Mesenchymal stem cell (in vitro differentiated cells and primary cell): ENCODE measurements around the gene PLK3.

Experiments used
- DNase-seq: peaks from one replicate; pipeline ENCODE4 v3.0.0-alpha.2; 2013
- H2AFZ ChIP-seq: one replicate; pipeline ENCODE4 v1.6.1; 2013; ENCODE audit warnings: low read depth, mild to moderate bottlenecking, control low read depth, inconsistent platforms, low read length, moderate library complexity
- H2AK5ac ChIP-seq: 2 replicates; pipeline ENCODE4 v1.6.1; 2013; ENCODE audit warnings: low read length, moderate library complexity, mild to moderate bottlenecking, inconsistent platforms; ENCODE audit not compliant: severe bottlenecking
- H2BK120ac ChIP-seq: one replicate; pipeline ENCODE4 v1.6.1; 2013; ENCODE audit warnings: low read depth, mild to moderate bottlenecking, inconsistent platforms, low read length, moderate library complexity
- H2BK12ac ChIP-seq, 2 experiments: one replicate each; pipeline ENCODE4 v1.6.1; 2013; ENCODE audit warnings: inconsistent platforms in 2 of 2, low read length in 2 of 2, mild to moderate bottlenecking in 2 of 2, moderate library complexity in 2 of 2, control low read depth in 1 of 2
- H2BK15ac ChIP-seq: one replicate; pipeline ENCODE4 v1.6.1; 2013; ENCODE audit warnings: mild to moderate bottlenecking, low read depth, inconsistent platforms; ENCODE audit not compliant: poor library complexity, severe bottlenecking
- H2BK5ac ChIP-seq: 2 replicates; pipeline ENCODE4 v1.6.1; 2013; ENCODE audit warnings: low read depth, mild to moderate bottlenecking, low read length, control low read depth, inconsistent platforms; ENCODE audit not compliant: poor library complexity, severe bottlenecking
- H3K14ac ChIP-seq, 2 experiments: one replicate each; pipeline ENCODE4 v1.6.1; 2013; ENCODE audit warnings: inconsistent platforms in 2 of 2, low read length in 2 of 2, control low read depth in 1 of 2, mild to moderate bottlenecking in 1 of 2, moderate library complexity in 1 of 2
- H3K18ac ChIP-seq, 2 experiments: one replicate each; pipeline ENCODE4 v1.6.1; 2013; ENCODE audit warnings: inconsistent platforms in 2 of 2, low read length in 2 of 2, control low read depth in 1 of 2, low read depth in 1 of 2, mild to moderate bottlenecking in 1 of 2
- H3K23ac ChIP-seq, 2 experiments: one replicate each; pipeline ENCODE4 v1.6.1; 2013; ENCODE audit warnings: inconsistent platforms in 2 of 2, low read length in 2 of 2, mild to moderate bottlenecking in 2 of 2, moderate library complexity in 2 of 2, control low read depth in 1 of 2
- H3K27ac ChIP-seq: 2 replicates; pipeline ENCODE4 v1.5.1; 2013; ENCODE audit warnings: mild to moderate bottlenecking, moderate library complexity, low read length, control low read depth, inconsistent platforms; ENCODE audit not compliant: poor library complexity, severe bottlenecking
- H3K27me3 ChIP-seq, 2 experiments: 2 replicates each; pipeline versions ENCODE4 v1.6.1 to v1.7.0; 2013; ENCODE audit warnings: low read length in 2 of 2, mild to moderate bottlenecking in 2 of 2, moderate library complexity in 2 of 2, control low read depth in 1 of 2, inconsistent platforms in 1 of 2; ENCODE audit not compliant: control insufficient read depth in 1 of 2, insufficient read depth in 1 of 2
- H3K36me3 ChIP-seq, 2 experiments: 2 replicates each; pipeline versions ENCODE4 v1.6.1 to v1.7.0; 2013; ENCODE audit warnings: low read length in 2 of 2, control low read depth in 1 of 2, inconsistent platforms in 1 of 2, low read depth in 1 of 2, mild to moderate bottlenecking in 1 of 2; ENCODE audit not compliant: insufficient read depth in 2 of 2, control insufficient read depth in 1 of 2
- H3K4ac ChIP-seq, 2 experiments: one replicate each; pipeline ENCODE4 v1.6.1; 2013; ENCODE audit warnings: inconsistent platforms in 2 of 2, low read length in 2 of 2, mild to moderate bottlenecking in 2 of 2, moderate library complexity in 2 of 2, control low read depth in 1 of 2, low read depth in 1 of 2
- H3K4me1 ChIP-seq: 2 replicates; pipeline ENCODE4 v1.6.1; 2013; ENCODE audit warnings: low read depth, low read length, control low read depth; ENCODE audit not compliant: control insufficient read depth, insufficient read depth
- H3K4me2 ChIP-seq: 2 replicates; pipeline ENCODE4 v1.6.1; 2013; ENCODE audit warnings: low read length, mild to moderate bottlenecking, inconsistent platforms; ENCODE audit not compliant: poor library complexity, severe bottlenecking
- H3K4me3 ChIP-seq, 2 experiments: 2 replicates each; pipeline versions ENCODE4 v1.5.1 to v1.7.0; 2013; ENCODE audit warnings: low read length in 2 of 2, mild to moderate bottlenecking in 2 of 2, control low read depth in 1 of 2, low read depth in 1 of 2; ENCODE audit not compliant: insufficient read depth in 1 of 2
- H3K79me1 ChIP-seq: replicated peaks from 2 replicates; pipeline ENCODE4 v1.6.1; 2013; ENCODE audit warnings: mild to moderate bottlenecking, control low read depth, low read length, inconsistent platforms; ENCODE audit not compliant: poor library complexity, severe bottlenecking
- H3K9ac ChIP-seq: 2 replicates; pipeline ENCODE4 v1.7.0; 2013; ENCODE audit warnings: mild to moderate bottlenecking, low read length, moderate library complexity
- H3K9me3 ChIP-seq: 2 replicates; pipeline ENCODE4 v1.7.0; 2013; ENCODE audit warnings: mild to moderate bottlenecking, low read length; ENCODE audit not compliant: control insufficient read depth
- H4K8ac ChIP-seq: one replicate; pipeline ENCODE4 v1.6.1; 2013; ENCODE audit warnings: inconsistent platforms, mild to moderate bottlenecking, low read length, moderate library complexity
- H4K91ac ChIP-seq: one replicate; pipeline ENCODE4 v1.6.1; 2013; ENCODE audit warnings: mild to moderate bottlenecking, low read length, inconsistent platforms
- WGBS: methylation state at CpG from one replicate; pipeline ENCODE4 v1.1.7; 2013; ENCODE audit warnings: mixed read lengths; 5-methylcytosine and 5-hydroxymethylcytosine counted together

PLK3 gene

DNA sequence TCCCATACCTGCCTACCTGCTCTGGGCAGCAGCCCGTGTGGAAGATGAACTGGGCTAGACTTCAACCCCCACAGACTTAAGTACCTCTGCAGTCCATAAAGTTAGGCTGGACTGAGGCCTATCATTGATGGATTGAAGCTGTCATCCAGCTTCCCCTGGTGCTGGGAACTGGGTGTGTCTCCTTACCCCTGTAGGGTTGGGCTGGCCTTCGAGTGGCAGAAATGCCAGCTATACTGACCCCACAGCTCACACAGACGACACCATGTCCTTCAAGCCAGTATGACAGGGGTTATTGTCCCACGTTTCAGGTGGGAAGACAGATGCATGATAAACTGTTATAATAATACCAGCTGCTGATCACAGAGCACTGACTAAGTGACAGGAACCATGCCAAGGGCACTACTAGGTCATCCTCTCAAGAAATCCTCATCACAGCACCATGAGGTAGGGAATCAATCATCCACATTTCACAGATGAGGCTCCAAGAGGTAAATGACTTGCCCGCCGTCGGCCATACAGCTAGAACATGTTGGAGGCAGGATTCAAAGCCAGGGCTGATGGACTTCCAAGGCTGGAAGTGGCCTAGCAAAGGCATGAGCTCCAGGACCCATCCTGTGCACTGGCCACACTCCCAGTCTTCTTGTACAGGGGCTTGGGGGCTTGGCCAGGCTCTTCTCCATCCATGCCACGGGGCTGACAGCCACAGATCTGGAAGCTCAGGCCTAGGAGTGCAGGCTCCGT lies 11.9 kb upstream of the PLK3 start, which contains the start of gene BEST4:
BEST4 (minus strand) TSS at position 51 of the 741 bp plus-strand sequence. CDS start 465 bp downstream, outside the sequence.
- H3K4ac ChIP-seq: no peak within 1 kb of the TSS
- peak within 1 kb of the TSS in 1 of 2 experiments; percentile 18 for H2BK12ac ChIP-seq
- no peak within 1 kb of the TSS for H3K9ac ChIP-seq
- peaks cover 32% of the 10 kb centered on the region for H3K4me1 ChIP-seq
- no peak within 1 kb of the TSS for H2AK5ac ChIP-seq
- no peak within 1 kb of the TSS for H3K18ac ChIP-seq
- no peak within 1 kb of the TSS for H4K91ac ChIP-seq
- H2AFZ ChIP-seq: no peak within 1 kb of the TSS
- H3K23ac ChIP-seq: peak within 1 kb of the TSS in 1 of 2 experiments; percentile 47
- H4K8ac ChIP-seq: no peak within 1 kb of the TSS
- H2BK15ac ChIP-seq: no peak within 1 kb of the TSS
- H2BK120ac ChIP-seq: no peak within 1 kb of the TSS
- no peak within 1 kb of the TSS for H3K14ac ChIP-seq
- no peaks in the 10 kb centered on the region for H3K9me3 ChIP-seq
- DNase-seq: no peak
- H3K4me3 ChIP-seq: no peak within 1 kb of the TSS
- 91% methylated on average over 9 of the region's 9 CpGs for WGBS
- no peaks in the 10 kb centered on the region for H3K36me3 ChIP-seq
- H3K79me1 ChIP-seq: no peaks in the 10 kb centered on the region
- H2BK5ac ChIP-seq: no peak within 1 kb of the TSS
- H3K27me3 ChIP-seq: peaks cover 0 to 6% of the 10 kb centered on the region in 2 experiments
- no peak within 1 kb of the TSS for H3K4me2 ChIP-seq
- H3K27ac ChIP-seq: no peak within 1 kb of the TSS

DNA sequence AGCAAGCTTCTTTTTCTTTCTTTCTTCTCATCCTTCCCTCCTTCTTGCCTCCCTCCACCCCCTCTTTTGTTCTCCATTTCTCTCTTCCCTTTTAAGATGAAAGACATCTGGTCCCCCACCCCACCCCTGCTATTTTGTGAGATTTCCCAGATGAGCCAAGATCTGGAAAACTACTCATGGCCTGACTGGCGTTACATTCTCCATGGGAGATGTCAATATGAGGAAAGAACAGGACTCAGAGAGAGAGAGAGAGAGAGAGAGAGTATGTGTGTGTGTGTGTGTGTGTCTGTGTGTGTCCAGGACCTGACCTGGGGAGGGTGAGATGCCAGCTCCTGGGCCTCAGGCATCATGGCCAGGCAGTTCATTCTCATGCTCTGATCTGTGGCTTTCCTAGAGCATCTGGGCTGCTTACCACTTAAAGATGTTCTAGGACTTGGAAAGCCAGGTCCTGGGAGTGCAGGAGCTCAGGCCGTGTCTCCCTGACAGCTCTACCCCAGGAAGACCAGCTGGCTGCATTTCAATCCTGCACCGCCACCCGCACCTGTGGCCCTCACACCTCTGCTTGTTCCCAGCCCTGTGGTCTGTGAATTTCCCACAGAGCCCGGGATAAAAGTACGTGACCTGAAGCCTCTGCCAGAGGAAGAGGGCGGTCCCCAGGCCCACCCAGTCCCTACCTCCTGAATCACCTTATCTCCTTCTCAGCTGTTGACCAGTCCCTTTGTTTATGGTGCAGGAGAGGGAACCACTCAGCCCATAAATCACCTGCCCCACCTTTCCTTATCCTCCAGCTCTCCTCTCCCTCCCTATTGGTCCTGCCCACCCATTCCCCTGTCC lies 9.0 kb upstream of the PLK3 start:
- Histone ChIP-seq H3K27me3 (no peaks in the 10 kb centered on the region), H3K9me3 (no peaks in the 10 kb centered on the region), H2BK12ac (no peak overlapping the region), H4K91ac (no peak overlapping the region), H3K4me3 (no peak overlapping the region), H3K9ac (no peak overlapping the region), H3K14ac (no peak overlapping the region), H2AK5ac (no peak overlapping the region), H3K18ac (no peak overlapping the region), H3K4me2 (no peak overlapping the region), H2AFZ (no peak overlapping the region), H3K4ac (no peak overlapping the region), H3K27ac (no peak overlapping the region), H3K4me1 (peaks cover 7% of the 10 kb centered on the region), H2BK15ac (no peak overlapping the region), H2BK120ac (no peak overlapping the region), H3K36me3 (no peaks in the 10 kb centered on the region), H3K23ac (no peak overlapping the region), H2BK5ac (no peak overlapping the region), H4K8ac (peak overlapping the region; percentile 9), H3K79me1 (no peaks in the 10 kb centered on the region)
- peak; percentile 39 for DNase-seq
- 80% methylated on average over 6 of the region's 7 CpGs for WGBS

GRCh38 chr1:44792736-44793502 lies 7.3 kb upstream of the PLK3 start:
- Histone ChIP-seq H2BK5ac (no peak overlapping the region), H3K4me2 (no peak overlapping the region), H3K27me3 (no peaks in the 10 kb centered on the region), H2BK15ac (no peak overlapping the region), H2AK5ac (no peak overlapping the region), H3K14ac (no peak overlapping the region), H3K36me3 (no peaks in the 10 kb centered on the region), H3K9me3 (no peaks in the 10 kb centered on the region), H4K8ac (no peak overlapping the region), H3K4me1 (no peaks in the 10 kb centered on the region), H3K4ac (no peak overlapping the region), H2AFZ (no peak overlapping the region), H3K18ac (no peak overlapping the region), H2BK12ac (peak overlapping the region in 1 of 2 experiments; percentile 29), H3K4me3 (no peak overlapping the region), H2BK120ac (no peak overlapping the region), H3K79me1 (no peaks in the 10 kb centered on the region), H4K91ac (no peak overlapping the region), H3K9ac (no peak overlapping the region), H3K27ac (no peak overlapping the region), H3K23ac (no peak overlapping the region)
- 97% methylated on average over 8 of the region's 9 CpGs for WGBS
- DNase-seq: no peak
